GM19372 (cell line): ENCODE measurements around the gene CDK2.
A peak's percentile ranks its signal among the peaks of the same experiment; 100 is the strongest.

Experiments used
- ATAC-seq: cut with Tn5 transposase; IDR thresholded peaks from one replicate; pipeline ENCODE4 v1.9.1; 2021; ENCODE audit warnings: mild to moderate bottlenecking, low read depth, moderate library complexity; ENCODE audit not compliant: unreplicated experiment

CDK2 gene

DNA sequence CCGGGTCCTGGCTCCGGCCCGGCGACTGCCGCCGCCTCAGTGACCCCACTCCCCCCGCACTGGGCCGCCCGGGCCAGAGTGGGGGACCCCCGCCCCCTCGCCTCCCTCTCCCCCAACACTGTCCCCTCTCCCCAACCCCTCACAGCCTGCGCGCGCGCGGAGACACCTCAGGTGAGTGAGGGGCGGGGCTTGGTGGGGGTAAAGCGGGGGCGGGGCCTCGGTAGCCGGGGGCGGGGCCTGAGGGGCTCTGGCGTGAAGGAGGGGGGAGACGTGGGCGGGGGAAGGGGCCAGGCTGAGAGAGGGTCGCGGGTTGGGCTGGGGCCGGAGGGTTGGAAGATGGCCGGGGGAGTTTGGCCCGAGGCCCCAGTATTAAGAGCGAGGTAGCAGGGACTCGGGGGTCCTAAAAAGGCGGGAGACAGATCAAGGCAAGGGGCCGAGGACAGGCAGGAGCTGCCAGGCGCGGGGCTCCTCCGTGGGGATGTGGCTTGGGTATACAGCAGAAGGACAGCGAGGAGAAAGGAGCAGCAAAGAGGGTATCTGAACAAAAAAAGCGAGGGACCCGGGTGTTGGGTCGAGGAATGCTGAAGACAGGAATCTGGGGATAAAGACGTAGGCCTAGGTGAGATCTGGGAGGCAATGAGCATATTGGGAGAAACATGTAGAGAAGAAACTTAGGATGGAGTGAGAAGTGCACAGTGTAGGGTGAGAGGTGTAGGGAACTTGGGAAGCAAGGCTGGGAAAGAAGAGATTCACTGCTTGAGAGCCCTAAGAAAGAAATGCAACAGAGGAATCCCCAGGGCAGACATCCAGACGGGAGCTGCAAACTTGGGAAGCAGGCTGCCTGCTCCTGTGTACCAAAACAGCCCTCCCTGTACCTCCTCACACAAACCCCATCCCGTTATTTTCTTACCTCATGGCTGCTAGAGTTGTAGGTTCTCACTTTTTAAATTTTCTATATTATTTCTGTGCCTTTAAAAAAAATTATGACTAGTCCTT, 41.2 kb downstream of the CDK2 start:
- ATAC-seq = peak; percentile 40

DNA sequence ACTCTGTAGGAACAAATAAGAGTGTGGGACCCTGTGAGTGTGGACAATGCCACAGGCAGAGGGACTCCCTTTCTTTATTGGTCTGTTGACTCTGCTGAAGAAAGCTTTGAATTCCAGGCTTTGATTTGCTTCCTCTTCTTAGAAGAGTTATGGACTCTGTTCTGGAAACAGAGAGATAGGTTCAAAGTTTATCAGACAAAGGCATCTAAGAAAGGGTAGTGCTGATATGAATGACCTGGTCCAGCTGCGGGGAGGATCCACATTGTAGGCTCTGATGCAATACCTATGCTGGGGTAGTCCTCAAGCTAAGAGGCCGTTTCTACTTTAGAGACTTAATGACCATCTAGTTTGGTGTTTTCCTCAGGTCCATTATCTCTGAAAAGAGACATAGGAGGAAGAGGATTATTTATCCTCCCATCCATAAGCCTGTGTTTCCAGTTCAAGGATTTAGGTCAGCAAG, 43.5 kb downstream of the CDK2 start:
- no peak for ATAC-seq

DNA sequence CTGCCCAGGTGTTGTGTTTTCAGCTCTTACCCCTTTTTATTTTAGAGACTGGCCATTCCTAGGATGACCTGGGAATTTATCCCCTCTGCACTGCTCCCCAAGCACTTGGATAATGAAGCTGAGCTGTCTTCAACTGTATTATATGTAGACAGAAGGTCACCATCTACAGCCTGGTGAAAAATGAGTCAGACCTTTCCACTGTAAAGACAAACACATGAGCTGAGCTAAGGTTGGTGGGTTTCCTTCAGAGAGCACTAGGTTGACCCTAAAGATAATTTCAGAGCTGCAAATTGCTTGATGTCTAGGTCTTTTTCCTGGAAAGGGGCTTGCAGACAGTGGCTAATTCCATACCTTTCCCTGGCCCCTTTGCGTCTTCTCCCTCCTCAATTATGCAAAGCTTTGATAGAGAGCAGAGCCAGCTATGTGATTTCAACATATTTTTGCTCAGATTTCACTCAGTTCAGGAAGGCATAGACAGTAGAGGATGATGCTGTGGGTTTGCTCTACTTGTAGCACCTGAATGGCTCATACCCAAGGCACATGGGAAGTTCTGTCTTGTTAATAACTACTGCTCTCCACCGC, 45.0 kb downstream of the CDK2 start:
- no peak for ATAC-seq

DNA sequence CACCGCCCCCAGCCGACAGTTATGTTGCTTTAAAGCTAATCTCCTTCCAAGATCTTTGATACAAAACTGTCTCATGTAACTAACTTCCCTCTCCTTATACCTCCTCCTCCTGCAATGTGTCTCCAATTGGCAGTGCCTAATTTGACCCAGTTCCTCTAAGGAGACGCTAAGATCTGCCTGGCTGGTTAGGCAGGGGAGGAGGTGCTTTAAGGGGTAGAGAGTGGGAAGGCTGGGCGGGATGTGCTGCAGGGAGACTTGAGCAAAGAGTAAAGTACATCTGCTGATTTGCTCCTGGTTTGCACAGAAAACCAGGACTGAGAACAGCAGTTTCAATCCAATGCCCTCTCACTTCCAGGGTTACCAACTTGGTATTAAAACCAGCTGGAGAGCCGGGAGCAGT, 46.9 kb downstream of the CDK2 start:
- ATAC-seq = no peak

DNA sequence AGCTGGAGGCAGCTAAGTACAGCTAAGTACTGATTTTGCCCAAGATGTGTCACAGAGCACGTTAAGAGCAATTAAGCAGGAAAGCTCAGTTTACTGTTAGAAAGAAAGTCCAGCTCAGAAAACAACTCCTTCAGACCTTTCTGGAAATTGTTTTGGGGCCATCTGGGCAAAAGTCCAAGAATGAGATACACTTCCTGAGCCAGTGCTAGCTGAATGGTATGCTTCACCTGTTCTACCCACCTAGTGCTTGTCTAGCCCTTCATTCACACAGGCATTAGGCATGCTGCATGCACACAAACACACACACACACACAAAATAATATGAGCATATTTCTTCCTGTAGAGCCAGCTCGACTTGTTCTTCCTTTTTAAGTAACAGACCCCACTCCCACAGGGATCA, 47.6 kb downstream of the CDK2 start:
- no peak for ATAC-seq

DNA sequence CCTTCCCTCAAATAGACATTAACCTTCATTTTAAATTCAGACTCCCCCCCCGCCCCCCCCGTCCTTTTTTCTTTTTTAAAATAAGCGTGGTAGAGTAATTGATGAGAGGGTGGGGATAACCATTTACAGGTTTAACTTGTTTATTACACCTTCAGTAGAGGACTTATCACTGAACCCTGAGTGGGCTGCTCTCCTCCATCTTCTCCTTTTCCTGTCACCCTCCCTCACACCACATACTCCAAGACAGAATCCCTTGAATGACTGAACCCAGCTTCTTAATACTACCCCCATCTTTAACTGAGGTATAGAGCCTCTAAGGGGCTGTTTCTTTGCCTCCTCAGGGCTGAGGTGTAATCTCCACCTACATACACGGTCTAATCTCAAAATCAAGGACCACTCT, 50.6 kb downstream of the CDK2 start:
- ATAC-seq = no peak

DNA sequence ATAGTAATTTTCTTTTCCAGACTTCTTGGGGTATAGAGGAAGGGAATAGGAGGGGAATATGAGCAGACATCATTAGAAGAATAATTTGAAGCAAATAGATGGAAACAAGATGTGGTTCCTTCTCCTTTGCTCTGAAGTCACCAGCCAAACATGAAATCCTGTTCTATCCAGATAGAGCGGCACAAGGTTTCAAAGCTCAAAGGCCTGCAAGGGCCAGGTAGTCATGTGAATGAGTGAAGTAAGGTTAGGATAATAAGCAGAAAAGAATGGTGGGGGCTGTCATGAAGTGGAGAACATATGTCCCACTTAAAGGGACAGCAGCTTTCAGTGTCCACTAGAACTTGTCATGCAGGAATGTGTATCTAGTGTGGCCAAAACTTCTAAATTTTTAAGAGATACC, 51.7 kb downstream of the CDK2 start:
- ATAC-seq = no peak

DNA sequence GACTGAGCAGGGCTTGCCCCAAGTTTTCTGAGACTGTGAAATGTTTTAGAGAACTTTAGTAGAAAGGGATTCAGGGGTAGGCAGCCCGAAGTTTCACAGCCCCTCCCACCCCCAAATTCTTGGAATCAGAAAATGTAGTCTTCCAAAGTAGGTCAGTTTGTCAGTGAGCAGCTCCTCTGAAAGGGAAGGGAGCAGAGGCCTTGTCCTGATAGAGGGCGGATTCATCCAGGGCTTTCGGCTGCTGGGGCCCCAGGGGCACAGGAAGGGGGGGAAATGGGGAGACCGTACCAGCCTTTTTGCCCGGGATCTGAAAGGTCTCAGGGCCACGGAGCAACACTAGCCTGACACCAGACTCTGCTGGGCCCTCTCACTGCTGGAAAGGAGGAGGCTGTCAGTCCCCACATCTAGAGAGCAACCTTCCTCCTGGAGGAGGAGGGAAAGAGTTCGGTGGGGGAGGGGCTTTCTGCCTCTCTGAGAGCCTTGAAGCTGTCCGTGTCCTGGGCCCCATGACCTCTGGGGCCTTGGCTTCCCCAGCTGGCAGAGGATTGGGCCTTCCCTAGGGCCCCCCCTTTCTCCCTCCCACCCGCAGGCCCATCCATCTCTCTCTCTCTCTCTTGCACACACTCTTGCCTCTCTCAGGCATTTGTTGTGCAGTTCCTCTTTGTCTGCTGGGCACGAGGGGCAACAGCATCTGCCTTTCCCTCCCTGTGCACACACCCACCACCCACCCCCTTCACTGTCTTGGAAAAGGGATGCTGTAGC, 54.0 kb downstream of the CDK2 start, which contains the start of gene IKZF4:
IKZF4 (plus strand) TSS at position 621 of the 762 bp plus-strand sequence. CDS start 451 bp downstream, outside the sequence.
- ATAC-seq = no peak

DNA sequence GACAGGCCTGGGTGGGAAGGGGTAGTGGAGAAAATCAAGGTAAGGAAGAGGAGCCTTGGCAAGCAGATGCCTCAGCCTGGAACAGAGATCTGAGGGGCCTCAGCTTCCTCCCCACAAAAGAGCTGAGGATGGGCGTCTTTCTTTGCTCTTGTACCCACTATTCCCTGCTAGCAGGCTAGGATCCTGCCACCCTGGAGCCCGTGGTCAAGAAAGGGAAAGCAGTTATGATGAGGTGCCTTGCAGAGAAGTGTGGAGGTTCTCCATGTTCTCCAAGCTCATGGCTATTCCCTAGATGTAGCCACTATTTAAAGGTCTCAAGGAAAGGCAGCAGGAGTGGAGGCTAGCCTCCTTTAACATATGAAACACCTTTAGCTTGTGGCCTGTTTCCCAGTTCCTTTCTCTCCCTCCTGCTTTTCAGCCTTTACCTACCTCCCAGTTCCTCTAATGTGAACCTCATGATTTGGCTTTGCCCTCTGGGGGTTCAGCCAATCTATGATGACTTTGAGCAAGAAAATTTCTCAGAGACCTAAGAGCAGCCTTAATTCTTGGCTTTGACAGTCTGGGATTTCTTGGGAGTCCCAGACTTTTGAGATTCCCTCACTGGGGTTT, 55.4 kb downstream of the CDK2 start:
- ATAC-seq = no peak
